ENCODE data around the gene XPO6.

Gene XPO6

DNA sequence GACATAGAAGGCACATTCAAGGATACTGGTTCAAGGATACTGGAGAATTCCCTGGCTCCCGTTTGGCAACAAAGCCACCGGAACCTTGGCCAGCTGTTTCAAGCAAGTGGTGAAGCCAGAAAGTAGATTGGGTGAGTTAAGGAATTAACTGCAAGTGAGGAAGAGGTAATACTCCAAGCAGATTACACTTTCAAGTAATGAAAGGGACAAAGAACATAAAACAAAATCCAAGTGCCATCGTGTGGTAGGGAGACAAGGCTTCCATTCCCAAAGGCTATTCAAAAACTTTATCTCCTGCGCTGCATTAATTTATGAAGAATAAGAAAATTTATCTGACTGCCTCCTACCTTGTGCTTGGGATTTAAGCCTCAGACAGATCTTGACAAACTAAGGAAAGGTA is 27.8 kb downstream of the XPO6 start:
- no peak for DNase-seq

DNA sequence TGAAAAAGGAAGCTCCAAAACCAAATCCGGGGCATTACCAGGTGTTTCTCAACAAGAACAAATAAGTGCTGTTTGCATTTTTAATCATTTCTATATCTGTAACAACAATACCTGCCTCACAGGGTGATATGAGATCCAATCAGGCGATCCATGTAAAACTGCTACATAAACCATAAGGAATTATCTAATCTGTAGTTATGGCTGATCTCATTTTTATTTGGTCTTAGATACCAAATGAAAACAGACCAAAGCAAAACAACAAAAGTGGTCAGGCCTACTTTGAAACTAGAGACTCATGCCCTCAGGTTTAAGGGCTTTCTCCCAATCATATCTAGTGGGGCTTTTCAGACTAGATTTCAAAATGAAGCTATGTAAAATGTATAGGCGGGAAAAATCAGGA is 28.3 kb downstream of the XPO6 start:
- no peak for DNase-seq

DNA sequence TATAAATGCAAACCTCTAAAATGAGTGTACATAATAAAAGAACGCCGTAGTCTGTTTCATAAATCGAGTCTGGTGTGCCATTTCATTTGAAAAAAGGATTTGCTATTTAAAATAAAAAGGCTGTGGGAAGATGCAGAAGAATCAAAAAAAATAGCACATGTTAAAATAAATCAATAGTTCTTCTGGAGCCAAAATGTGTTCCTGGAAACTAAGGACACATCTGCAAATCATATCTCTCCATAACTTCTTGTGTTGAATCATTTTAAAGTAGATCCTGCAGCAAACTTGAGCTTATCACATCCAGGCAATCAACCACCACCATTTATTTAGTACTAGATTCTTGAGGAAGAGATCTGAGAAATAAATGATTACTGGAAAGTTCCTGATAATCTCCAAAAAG is 29.0 kb downstream of the XPO6 start:
- no peak for DNase-seq

DNA sequence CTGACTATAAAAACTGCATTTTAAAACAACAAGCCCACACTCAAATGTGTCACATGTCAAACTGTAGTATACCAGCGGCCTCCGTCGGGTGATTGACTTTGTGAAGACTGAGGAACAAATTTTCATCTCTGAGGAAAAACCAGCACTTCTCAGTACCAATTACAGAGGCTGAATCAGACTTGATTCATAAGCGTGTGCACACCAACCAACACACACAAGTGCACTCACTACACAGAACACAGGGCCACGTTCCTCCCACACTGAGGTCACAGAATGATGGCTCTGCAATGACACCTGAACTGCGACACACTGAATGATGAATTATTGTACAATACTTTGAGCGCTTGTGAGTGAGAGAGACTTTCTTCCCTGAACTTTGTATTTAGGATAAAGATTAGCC is 29.6 kb downstream of the XPO6 start:
- peak; percentile 31 for DNase-seq

DNA sequence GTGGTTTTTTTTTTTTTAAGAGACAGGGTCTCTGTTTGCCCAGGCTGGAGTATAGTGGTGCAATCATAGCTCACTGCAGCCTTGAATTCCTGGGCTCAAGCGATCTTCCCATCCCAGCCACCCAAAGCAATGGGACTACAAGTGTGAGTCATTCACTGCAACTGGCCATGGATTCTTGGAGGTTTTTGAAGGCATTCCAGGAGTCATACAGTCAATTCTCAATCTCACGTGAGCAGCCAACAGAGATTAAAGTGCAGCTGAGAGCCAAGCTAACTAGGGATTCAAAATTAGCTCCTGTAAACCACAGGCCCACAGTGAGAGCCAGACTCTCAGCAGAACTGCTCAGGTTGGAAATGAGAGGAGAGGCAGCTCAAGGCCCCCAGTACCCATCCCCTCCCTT is 30.2 kb downstream of the XPO6 start:
- no peak for DNase-seq

DNA sequence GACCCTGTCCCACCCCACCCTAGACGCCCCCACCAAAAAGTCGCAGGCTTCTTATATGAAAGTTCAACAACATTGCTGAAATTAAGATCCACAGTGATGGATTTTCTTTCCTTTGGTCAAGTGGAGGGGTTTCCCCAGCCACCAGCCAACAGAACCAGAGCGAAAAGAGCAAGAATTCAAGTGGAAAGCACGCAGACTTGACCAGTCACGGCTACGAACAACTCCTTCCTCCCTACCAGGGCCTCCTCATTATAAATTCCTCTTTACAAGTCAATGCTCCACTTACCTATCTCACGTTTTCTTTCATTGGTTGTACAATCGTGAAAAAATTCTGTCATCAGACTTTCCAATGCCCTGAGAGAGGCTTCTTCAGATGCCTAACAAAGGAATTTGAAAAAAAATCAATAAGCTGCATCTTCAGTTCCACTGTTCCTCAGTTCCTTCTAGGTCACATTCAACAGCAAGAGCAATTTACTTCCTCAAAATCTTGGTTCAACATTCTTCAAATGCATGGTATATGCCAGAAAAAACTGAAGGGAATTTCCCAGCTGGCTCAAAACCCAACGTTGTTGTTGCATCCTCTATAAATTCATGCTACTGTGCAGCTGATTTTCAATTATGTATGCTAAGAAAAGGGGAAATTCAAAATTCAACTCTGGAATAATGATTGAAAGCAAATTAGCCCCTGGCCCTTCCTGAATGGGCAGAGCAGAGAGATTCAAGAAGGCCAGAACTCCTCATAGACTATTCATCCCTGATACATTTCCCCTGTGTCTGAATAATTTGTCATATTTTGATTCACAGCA is 30.9 kb downstream of the XPO6 start:
- peak; percentile 93 for DNase-seq

DNA sequence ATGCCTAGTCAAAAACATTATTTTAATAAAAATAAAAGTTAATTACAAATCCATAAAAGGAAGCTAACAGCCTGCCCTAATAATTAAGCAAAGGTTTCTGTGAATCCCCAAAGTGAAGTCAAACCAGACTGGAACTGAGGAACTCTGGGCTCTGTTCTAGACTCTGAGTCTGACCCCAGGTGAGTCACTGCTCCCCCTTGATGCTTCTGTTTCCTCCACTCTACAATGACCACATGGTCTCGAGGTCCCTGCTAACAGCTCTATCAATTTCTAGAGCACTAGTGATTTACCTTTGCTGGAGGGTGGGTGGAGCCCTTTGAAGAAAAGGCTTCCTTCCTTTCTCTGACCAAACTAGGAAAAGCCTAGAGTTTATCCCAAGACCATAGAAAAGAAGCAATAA is 32.4 kb downstream of the XPO6 start:
- DNase-seq, result peak; percentile 43

DNA sequence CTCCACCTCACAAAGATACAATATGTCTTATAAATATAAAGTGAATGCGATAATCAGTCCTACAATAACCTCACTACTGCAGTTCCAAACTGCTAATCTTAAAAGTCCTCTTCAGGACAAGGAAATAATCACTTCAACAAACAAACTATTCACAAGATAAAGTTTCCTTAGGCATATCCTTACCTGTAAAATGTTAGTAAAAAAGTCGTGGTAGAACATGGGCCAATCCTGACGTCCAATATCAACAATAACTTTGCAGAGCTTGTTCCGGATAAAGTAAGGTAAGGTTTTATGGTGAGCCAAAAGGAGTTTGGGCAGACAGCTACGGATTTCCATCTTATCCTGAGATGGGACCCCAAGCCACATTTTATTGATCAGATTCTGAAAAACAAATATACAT is 36.0 kb downstream of the XPO6 start:
- no peak for DNase-seq

DNA sequence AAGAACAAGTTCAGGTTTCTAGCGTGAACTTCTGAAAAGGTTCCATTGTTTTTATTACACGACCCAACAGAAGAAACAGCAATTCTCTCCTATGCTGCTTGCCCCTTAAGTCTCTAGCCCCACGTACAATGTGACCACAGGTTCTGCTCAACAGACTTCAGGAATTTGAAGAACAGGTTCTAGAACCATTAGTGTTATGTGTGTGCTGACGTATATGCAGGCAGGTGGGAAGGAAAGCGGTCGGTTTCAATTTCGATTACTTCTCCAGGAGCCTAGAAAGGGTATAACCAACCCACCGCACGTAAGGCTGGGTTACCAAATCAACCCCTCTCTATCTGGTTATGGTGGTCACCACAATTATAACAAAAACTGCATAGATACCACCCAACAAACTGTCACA is 39.4 kb downstream of the XPO6 start:
- no peak for DNase-seq

DNA sequence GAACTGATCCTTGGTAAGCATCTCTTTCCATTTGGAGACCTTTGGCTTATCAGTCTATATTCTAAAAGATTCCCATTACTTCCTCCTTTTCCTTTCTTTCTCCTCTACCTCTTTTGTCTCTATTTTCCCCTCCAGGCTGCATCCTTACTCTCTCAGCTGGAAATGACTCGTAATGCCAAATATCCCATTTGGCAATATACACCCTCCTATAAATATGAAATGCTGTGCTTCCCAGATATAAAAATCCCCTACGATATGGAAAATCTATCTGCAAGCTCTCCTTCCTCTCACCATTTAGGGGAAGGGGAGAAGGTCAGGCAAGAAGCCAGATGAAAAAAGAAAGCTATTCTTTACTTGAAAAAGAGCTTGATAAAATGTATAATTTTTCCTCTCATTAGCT is 39.9 kb downstream of the XPO6 start:
- DNase-seq, result no peak

DNA sequence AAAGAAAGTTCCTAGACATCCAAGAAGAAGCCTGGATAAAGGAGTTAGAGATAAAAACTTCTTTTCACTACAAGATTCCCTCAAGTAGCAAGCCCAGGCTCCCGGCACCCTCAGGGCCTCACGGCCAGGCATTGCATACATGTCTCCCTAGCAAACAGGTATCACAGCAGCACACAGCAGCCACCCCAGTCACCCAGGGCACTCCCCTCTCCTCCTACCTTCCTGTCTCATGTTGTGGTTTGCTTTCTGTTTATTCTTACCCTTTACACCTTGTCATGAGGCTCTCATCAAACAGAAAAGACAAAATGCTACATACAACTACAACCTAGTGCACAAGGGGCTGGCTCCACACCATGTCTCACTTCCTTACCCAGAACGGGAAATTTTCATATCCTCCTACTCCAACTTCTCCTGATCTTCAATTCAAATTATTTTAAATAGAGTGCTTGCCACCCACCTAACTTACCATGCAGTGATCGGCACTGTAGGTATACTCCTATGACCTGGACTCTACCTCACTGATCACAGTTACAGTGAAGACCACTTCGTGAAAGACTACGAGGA is 42.7 kb downstream of the XPO6 start:
- DNase-seq, result no peak

DNA sequence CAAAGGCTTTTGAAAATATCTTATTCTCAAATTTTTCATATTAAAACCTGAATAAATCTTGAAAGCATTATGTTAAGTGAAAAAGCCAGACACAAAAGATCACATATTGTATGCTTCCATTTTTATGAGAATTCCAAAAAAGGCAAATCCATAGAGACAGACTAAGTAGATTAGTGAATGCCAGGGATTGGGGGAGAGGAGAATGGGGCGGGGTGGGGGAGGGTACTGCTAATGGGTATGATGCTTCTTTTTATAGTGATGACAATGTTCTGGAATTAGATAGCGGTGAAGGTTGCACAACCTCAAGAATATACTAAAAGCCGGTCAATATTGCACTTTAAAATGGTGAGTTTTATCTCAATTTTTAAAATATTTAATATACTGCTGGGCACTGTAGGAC is 44.0 kb downstream of the XPO6 start:
- DNase-seq, result no peak

DNA sequence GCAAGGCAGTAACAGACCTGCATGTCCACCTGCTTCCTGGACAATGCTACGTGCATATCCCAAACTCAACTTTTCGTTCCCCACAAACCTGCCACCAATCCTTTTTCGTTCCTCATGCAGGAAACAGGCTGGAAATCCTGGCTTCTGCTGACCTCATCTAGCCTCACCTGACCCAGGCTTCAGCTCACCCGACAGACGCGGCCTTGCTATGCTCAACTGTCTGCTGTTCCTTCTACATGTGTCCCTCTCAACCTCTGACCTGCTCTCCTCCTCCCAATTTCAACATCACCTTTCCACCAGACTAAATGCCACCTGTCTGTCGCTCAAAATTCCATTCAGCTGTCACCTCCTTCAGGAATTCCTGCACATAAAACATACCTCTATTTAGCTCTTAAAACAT is 44.5 kb downstream of the XPO6 start:
- no peak for DNase-seq

DNA sequence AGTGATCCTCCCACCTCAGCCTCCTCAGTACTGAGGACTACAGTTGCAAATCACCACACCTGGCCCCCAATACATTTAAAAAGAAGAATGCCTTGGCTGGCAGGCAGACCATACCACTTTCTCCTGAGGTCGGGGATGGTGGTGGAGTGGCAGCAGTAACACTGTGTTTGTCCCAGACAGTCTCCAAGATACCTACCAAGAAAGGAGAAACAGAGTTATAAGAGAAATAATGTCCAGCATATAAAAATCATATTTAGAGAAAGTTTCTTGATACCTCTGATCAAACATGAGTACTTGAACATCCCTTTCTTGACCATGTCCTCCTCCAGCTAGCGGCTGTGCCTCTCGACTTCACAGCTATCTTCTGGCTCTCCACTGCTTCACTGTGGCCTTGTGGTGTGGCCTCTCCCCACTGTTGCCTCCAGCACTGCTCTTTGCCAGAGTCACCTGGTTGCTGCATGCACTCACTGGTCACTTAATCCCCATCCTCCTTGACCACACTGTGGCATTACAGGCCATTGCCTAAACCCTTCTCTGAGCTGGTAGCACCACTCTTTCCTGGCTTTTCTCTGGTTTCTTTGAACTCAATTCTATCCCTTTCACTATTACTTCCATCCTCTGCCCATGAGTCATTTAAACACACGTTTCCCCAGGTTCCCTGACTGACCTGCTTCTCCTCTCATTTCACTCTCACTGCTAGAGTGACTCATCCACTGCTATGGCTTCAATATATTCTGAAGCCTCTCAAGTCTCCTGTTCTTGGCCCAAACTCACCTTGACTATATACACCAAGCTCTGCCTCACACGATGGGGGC is 45.2 kb downstream of the XPO6 start:
- DNase-seq, result no peak

DNA sequence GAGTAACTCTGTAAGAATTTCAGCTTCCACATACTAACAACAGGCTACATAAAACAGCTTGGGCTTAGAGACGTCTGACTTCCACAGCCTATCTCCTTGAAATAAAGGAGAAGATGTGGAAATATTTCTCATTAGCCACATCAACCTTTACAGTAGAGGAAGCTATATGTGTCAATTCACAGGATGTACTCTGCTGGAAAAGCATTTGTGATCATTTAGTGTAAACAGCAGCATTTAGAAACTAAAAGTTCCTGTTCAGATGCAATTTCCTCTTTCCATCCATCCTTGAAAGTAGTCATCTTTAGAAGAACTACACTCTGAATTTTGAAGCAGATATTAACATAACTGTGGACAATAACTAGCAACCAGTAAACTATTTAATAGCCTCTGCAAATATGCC is 46.2 kb downstream of the XPO6 start:
- DNase-seq, result peak; percentile 76

DNA sequence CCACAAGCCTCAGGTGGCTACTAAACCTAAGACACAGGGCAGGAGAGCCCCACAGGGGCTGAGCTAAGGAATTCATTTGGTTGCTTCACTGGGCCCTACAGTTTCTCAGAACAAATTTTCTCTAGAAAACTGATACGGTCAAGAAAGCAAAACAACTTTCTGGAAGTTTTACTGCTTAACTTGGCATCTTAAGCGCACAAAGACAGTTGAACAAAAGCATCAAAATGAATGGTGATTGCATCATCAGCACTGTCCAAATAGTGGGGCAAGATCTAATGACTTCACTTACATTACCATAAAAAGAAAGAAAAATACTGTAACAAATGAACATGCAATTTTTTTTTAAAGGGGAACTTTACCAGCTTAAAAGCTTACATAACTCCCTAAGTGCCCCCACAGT is 47.6 kb downstream of the XPO6 start:
- DNase-seq, result peak; percentile 82

DNA sequence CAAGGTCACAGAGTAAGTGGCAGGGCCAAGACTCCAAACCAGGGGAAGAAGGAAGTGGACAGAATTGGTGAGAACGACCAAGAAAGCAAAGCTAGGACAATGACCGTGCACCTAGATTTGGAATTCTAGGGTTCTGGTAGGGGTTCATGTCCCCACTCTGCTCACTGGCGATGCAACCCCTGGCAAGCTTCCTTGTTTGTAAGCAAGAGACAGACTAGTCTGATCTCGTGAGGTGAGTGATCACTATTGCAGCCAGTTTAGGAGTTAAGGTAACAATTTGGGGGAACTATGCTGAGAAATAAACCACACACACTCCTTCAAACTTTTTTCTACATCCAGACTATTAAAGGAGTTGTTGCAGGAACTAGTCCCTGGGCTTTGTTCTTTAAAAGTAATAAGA is 48.1 kb downstream of the XPO6 start:
- no peak for DNase-seq

DNA sequence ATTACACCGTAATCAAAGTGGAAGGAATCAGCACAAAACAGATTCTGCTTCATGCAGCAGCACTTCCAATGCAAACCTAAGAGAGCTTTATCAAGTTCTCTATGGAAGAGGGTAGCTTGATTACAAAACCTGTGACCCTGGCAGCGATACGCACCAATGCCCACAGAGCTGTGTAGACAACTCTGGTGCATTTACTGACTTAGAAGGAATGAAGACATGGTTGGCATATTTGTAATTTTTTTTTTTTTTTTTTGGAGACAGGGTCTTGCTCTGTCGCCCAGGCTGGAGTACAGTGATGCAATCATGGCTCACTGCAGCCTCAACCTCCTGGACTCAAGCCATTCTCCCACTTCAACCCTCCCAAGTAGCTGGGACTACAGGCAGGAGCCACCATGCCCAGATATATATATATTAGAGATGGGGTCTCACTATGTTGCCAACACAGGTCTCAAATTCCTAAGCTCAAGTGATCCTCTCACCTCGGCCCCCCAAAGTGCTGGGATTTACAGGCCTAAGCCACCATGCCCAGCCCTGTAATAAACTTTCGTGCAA is 49.4 kb downstream of the XPO6 start:
- no peak for DNase-seq

DNA sequence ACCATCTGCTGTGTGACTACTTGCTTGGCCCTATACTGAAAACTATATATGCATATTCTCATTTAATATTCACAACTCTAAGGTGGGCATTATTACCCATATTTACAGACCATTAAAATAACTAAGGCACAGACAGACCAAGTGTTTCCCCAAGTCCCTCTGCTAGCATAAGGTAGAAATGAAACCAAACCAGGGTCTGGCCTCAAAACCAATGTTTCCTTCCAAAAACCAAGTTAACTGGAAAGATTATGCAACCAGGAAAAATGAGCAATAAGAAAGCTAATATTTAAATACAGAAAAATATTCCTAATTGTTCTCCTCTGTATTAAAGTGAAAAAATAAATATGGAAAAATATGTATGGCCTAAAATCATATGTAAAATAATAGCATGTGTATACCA is 50.1 kb downstream of the XPO6 start:
- DNase-seq, result no peak

DNA sequence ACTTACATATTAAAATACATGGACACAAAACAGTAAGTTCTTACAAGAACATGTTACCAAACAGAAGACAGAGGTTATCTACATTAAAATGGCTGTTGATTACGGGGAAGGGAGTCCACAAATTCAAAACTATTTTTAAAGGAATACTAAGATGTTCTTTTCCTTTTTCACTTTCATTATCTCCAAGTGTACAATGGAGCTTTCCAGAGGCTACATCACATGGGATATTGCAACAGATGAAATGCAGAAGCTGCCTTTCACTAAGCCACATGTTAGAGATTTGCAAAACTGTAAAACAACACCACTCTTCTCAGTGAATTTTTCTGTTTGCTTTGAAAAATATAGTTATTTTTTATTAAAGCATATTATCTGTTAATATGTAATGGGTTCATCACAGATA is 53.6 kb downstream of the XPO6 start:
- DNase-seq, result peak; percentile 86

DNA sequence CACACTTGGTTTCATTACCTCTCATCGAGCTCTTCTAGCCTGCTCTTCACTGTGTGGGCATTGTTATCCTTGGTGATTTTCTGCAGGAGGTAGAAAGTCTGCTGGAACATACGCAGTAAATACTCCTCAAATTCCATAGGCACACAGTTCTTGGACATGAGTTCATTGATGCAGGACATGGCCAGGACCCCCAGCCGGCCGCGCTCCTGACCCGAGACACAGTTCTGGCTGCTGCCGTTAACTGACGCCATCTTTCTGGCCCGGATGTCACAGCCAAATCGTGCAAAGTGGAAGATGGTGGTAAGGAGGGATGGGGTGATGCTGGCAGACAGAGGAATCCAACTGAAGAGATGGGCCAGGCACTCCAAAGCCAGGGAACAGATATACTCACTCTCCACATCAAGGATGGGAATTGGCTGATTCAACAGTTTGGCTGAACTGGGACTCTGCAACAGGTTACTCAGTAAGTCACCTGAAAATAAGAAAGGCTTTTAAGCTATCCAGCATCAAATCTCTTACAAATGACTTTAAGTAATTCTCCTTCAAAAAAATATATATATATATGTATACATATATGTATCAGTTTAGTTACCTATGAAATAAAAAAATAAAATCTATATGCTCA is 55.6 kb downstream of the XPO6 start:
- no peak for DNase-seq

DNA sequence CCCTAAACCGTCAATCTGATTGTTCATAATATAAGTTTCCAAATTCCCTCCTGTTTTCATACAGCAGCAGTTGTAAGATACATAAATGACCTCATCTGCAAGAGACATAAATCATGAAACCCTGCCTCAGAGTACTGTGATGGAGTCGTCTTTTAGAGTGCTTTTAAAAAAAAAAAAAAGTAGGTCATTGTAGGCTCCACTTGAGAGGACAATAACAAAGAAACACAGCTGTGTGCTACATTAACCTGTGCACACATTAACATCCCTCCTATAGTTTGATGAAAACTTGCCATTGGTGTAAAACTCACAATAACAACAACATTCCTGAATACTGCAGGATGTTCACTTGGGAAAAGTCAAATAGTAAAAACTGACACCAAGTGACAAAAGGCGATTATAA is 56.5 kb downstream of the XPO6 start:
- no peak for DNase-seq

DNA sequence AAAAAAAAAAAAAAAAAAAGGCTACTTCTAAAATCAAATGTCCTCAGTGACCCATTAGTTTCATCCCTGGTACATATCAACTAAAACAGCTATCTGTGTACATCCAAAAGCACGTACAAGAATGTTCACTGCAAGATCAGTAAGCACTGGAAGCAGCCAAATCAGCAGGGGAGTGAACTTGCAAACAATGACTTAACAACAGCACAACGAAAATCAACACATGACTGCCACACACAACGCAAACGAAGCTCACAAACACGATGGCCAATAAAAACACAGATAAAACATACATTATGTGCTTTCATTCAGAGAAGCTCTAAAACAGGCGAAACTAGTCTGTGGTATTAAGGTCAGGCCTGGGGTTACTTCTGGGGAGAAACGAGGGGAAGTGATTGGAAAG is 60.6 kb downstream of the XPO6 start:
- no peak for DNase-seq

Measured in suppressor macrophage treated with lipopolysaccharide for 4 hours (primary cell).